IMR-90 (cell line): Measurements from ENCODE around the gene PCBP3. TPM values are rescaled to one million over a fixed set of nuclear protein-coding genes. Genes with fewer than 3 reads are reported as not detected.

ENCODE experiments used
- ATAC-seq: fragments of 200-7000 bp; cut with Tn5 transposase; 2 replicates; pipeline ENCODE4 v1.9.1; 2020; ENCODE audit warnings: low read depth, mild to moderate bottlenecking, moderate library complexity
- BruUV-seq: library from RNA; stranded (reverse); fragments of 400-500 nt; replicated peaks from 2 replicates; lab custom pipeline; 2021; lab: Mats Ljungman, UMichigan
- CTCF ChIA-PET: fragments of 300-600 bp; formaldehyde crosslinking; extraction: SDS; loops from one replicate; lab custom pipeline; 2021; ENCODE audit warnings: antibody characterized with exemption; lab: Yijun Ruan, JAX
- POLR2A ChIA-PET: fragments of 300-600 bp; sonication (Branson Sonifier 250); formaldehyde crosslinking; loops from one replicate; lab custom pipeline; 2022; ENCODE audit warnings: antibody characterized with exemption; ENCODE audit not compliant: unreplicated experiment; lab: Charles Lee
- DNase-seq: peaks from one replicate; pipeline ENCODE4 v3.0.0; 2013
- H2AFZ ChIP-seq: replicated peaks from 2 replicates; pipeline ENCODE3; 2013; ENCODE audit warnings: low read length, mild to moderate bottlenecking; ENCODE audit not compliant: poor library complexity
- H2AK5ac ChIP-seq: 2 replicates; pipeline ENCODE4 v1.6.1; 2013; ENCODE audit warnings: low read depth, low read length, inconsistent platforms
- H2AK9ac ChIP-seq: replicated peaks from 2 replicates; pipeline ENCODE3; 2013; ENCODE audit warnings: mild to moderate bottlenecking, low read depth, low read length, moderate library complexity; ENCODE audit not compliant: poor library complexity
- H2BK120ac ChIP-seq: 2 replicates; pipeline ENCODE4 v1.6.1; 2013; ENCODE audit warnings: low read depth, low read length, inconsistent platforms
- H2BK15ac ChIP-seq: 3 replicates; pipeline ENCODE4 v1.6.1; 2013; ENCODE audit warnings: low read depth, low read length, inconsistent platforms
- H2BK20ac ChIP-seq: 2 replicates; pipeline ENCODE4 v1.6.1; 2013; ENCODE audit warnings: low read depth, mild to moderate bottlenecking, inconsistent platforms, low read length, moderate library complexity
- H2BK5ac ChIP-seq: 2 replicates; pipeline ENCODE4 v1.6.1; 2013; ENCODE audit warnings: mild to moderate bottlenecking, low read depth, low read length, inconsistent platforms; ENCODE audit not compliant: poor library complexity, severe bottlenecking
- H3K14ac ChIP-seq: replicated peaks from 2 replicates; pipeline ENCODE4 v1.6.1; 2013; ENCODE audit warnings: low read depth, low read length, inconsistent platforms
- H3K18ac ChIP-seq: 2 replicates; pipeline ENCODE4 v1.6.1; 2013; ENCODE audit warnings: low read depth, low read length, control low read depth
- H3K23ac ChIP-seq: 2 replicates; pipeline ENCODE4 v1.6.1; 2013; ENCODE audit warnings: low read depth, low read length, inconsistent platforms
- H3K27ac ChIP-seq: 2 replicates; pipeline ENCODE4 v1.5.1; 2013; ENCODE audit warnings: mild to moderate bottlenecking, control low read depth, low read length; ENCODE audit not compliant: insufficient read depth
- H3K27me3 ChIP-seq: 2 replicates; pipeline ENCODE4 v1.6.1; 2013; ENCODE audit warnings: low read length; ENCODE audit not compliant: control insufficient read depth, insufficient read depth
- H3K36me3 ChIP-seq: 2 replicates; pipeline ENCODE4 v1.6.1; 2013; ENCODE audit warnings: low read length, mixed read lengths; ENCODE audit not compliant: control insufficient read depth, insufficient read depth
- H3K4ac ChIP-seq: 2 replicates; pipeline ENCODE4 v1.6.1; 2013; ENCODE audit warnings: low read depth, low read length, inconsistent platforms
- H3K4me1 ChIP-seq: 2 replicates; pipeline ENCODE4 v1.6.1; 2013; ENCODE audit warnings: low read length, mixed read lengths; ENCODE audit not compliant: control insufficient read depth, insufficient read depth
- H3K4me2 ChIP-seq: 2 replicates; pipeline ENCODE4 v1.6.1; 2013; ENCODE audit warnings: low read depth, mild to moderate bottlenecking, control low read depth, low read length, moderate library complexity
- H3K4me3 ChIP-seq: 2 replicates; pipeline ENCODE4 v1.5.1; 2013; ENCODE audit warnings: low read depth, mild to moderate bottlenecking, control low read depth, low read length, moderate library complexity; ENCODE audit not compliant: insufficient read depth
- H3K56ac ChIP-seq: 2 replicates; pipeline ENCODE4 v1.6.1; 2013; ENCODE audit warnings: low read length, inconsistent platforms; ENCODE audit not compliant: insufficient read depth; ENCODE audit errors: extremely low read depth
- H3K79me1 ChIP-seq, 2 experiments: 2 replicates each; pipeline ENCODE4 v1.6.1; 2013; ENCODE audit warnings: low read length in 2 of 2, inconsistent platforms in 1 of 2, low read depth in 1 of 2
- H3K9ac ChIP-seq: 2 replicates; pipeline ENCODE4 v1.6.1; 2013; ENCODE audit warnings: low read depth, low read length, control low read depth
- H3K9me1 ChIP-seq: 2 replicates; pipeline ENCODE4 v1.6.1; 2013; ENCODE audit warnings: low read length, inconsistent platforms; ENCODE audit not compliant: insufficient read depth
- H3K9me3 ChIP-seq: 2 replicates; pipeline ENCODE4 v1.6.1; 2013; ENCODE audit warnings: low read length; ENCODE audit not compliant: control insufficient read depth, insufficient read depth
- H4K20me1 ChIP-seq: 2 replicates; pipeline ENCODE4 v1.6.1; 2013; ENCODE audit warnings: low read length, inconsistent platforms; ENCODE audit not compliant: insufficient read depth
- H4K5ac ChIP-seq: 2 replicates; pipeline ENCODE4 v1.6.1; 2013; ENCODE audit warnings: mild to moderate bottlenecking, low read depth, low read length, control low read depth
- H4K8ac ChIP-seq, 2 experiments: 2 replicates each; pipeline ENCODE4 v1.6.1; 2013; ENCODE audit warnings: low read depth in 2 of 2, low read length in 2 of 2, control low read depth in 1 of 2, inconsistent platforms in 1 of 2
- H4K91ac ChIP-seq: 2 replicates; pipeline ENCODE4 v1.6.1; 2013; ENCODE audit warnings: low read depth, low read length, inconsistent platforms; ENCODE audit not compliant: insufficient read depth
- BHLHE40 ChIP-seq: fragments of 150-350 bp; IDR thresholded peaks from 2 replicates; pipeline ENCODE4 v1.6.1; 2016; ENCODE audit warnings: mild to moderate bottlenecking, low read depth, low read length
- CTCF ChIP-seq: conservative IDR thresholded peaks from 2 replicates; pipeline ENCODE4 v1.5.1; 2012; ENCODE audit warnings: mild to moderate bottlenecking, low read depth, low read length, improper control_type of control experiment
- ELK1 ChIP-seq: fragments of 150-350 bp; IDR thresholded peaks from 2 replicates; pipeline ENCODE4 v1.6.1; 2016; ENCODE audit warnings: low read depth, mild to moderate bottlenecking, low read length, moderate library complexity, borderline replicate concordance
- NFE2L2 ChIP-seq: fragments of 150-350 bp; IDR thresholded peaks from 2 replicates; pipeline ENCODE4 v1.6.1; 2016; ENCODE audit warnings: low read depth, mild to moderate bottlenecking, low read length
- WGBS, 2 experiments: methylation state at CpG; one replicate each; pipeline versions ENCODE4 v1.1.5 to v1.1.7; 2013; ENCODE audit warnings: missing lambda C conversion rate in 2 of 2; ENCODE audit not compliant: insufficient read length in 1 of 2; ENCODE audit errors: extremely low coverage in 2 of 2; 5-methylcytosine and 5-hydroxymethylcytosine counted together
- dilution Hi-C: fragments of 300-500 bp; cut with HindIII; formaldehyde crosslinking; loops from one replicate; pipeline ENCODE4 v1.14.3; 2018; ENCODE audit warnings: low sequenced_read_pairs; ENCODE audit not compliant: unreplicated experiment
- in situ Hi-C: fragments of 300-500 bp; cut with MboI; formaldehyde crosslinking; loops from 3 replicates; pipeline ENCODE4 v1.14.3; 2019; ENCODE audit warnings: low sequenced_read_pairs, inconsistent platforms, mixed read lengths
- intact Hi-C: fragments of 100-400 bp; cut with micrococcal nuclease; formaldehyde crosslinking; loops from 2 replicates; pipeline ENCODE4 v1.10.0; 2022
- polyA plus RNA-seq, 3 experiments: library from polyadenylated mRNA; depleted of rRNA; stranded (reverse); fragments of >200 nt; gene quantifications; 2 replicates each; pipeline ENCODE4 v1.2.3, GENCODE V29; 2012; ENCODE audit warnings: low replicate concordance in 1 of 3
- total RNA-seq: library from RNA; depleted of rRNA; stranded (reverse); fragments of >200 nt; gene quantifications from 2 replicates; pipeline ENCODE4 v1.2.3, GENCODE V29; 2012

PCBP3 gene
- total and polyA plus RNA-seq, 2 of the 4 experiments (the other 2 are of a cell fraction), result 2.9 to 3.9 TPM

GRCh38 chr21:45768011-45768739 is 124.7 kb downstream of the PCBP3 start:
- Histone ChIP-seq H3K9me3 (no peaks in the 10 kb centered on the region), H2BK20ac (no peak overlapping the region), H3K27ac (no peak overlapping the region), H3K4me1 (peaks cover 1% of the 10 kb centered on the region), H3K9ac (no peak overlapping the region), H3K18ac (no peak overlapping the region), H2BK15ac (no peak overlapping the region), H4K8ac (no peak overlapping the region), H2AFZ (peak overlapping the region; percentile 47), H3K14ac (no peak overlapping the region), H3K79me1 (no peaks in the 10 kb centered on the region), H3K4me2 (no peak overlapping the region), H4K5ac (no peak overlapping the region), H3K36me3 (no peaks in the 10 kb centered on the region), H4K91ac (no peak overlapping the region), H3K9me1 (no peaks in the 10 kb centered on the region), H2AK5ac (no peak overlapping the region), H2BK5ac (no peak overlapping the region), H2BK120ac (no peak overlapping the region), H3K27me3 (no peaks in the 10 kb centered on the region), H3K4ac (no peak overlapping the region), H2AK9ac (no peak overlapping the region), H4K20me1 (no peaks in the 10 kb centered on the region), H3K23ac (no peak overlapping the region), H3K56ac (no peak overlapping the region), H3K4me3 (no peak overlapping the region)
- in situ Hi-C loops (no loop called here), dilution Hi-C loops (no loop called here), intact Hi-C loops (no loop called here)
- ChIA-PET CTCF (no interaction called here), POLR2A (no interaction called here)
- peak; percentile 75 for ATAC-seq
- BruUV-seq, result no TSS peak
- TF ChIP-seq CTCF (no peak), BHLHE40 (peak; percentile 76), ELK1 (no peak), NFE2L2 (no peak)
- DNase-seq, result peak; percentile 24
- WGBS, 2 experiments, result 55% methylated on average over 4 of the region's 11 CpGs; no CpG with 5 or more reads in 1 of the 2 experiments
